ENCODE data around the gene ABHD4. TPM values are rescaled to one million over a fixed set of nuclear protein-coding genes. Genes with fewer than 3 reads are reported as not detected.
A peak's percentile ranks its signal among the peaks of the same experiment; 100 is the strongest.

The ABHD4 gene
- total RNA-seq, 6 experiments from 2014 or later, result 12.7 to 38.1 (median 18.5) TPM

DNA sequence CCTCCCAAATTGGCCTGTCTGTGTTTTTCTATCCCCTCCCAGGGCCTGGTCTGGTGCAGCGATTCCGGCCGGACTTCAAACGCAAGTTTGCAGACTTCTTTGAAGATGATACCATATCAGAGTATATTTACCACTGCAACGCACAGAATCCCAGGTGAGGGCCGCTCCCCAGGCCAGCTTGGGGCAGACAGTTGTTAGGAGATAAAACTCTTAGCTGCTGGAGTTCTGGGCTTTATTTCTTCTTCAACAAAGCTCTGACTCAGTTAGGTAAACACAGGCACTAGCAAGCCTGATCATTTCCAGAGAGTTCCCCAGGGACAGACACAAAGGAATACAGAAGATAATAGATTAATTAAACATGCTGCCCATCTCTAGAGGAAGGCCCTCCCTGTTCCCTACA lies 8.3 kb downstream of the ABHD4 start:
- Histone ChIP-seq H3K36me3 (peaks cover 0 to 100% (median 47%) of the 10 kb centered on the region in 4 donors), H3K27me3 (no peaks in the 10 kb centered on the region), H3K27ac (no peak overlapping the region), H3K4me3 (no peak overlapping the region), H3K9me3 (no peaks in the 10 kb centered on the region), H3K4me1 (no peaks in the 10 kb centered on the region)
- TF ChIP-seq POLR2A (IDR thresholded peaks at IDR 0.05), result no peak
- TF ChIP-seq, protein P1, sequence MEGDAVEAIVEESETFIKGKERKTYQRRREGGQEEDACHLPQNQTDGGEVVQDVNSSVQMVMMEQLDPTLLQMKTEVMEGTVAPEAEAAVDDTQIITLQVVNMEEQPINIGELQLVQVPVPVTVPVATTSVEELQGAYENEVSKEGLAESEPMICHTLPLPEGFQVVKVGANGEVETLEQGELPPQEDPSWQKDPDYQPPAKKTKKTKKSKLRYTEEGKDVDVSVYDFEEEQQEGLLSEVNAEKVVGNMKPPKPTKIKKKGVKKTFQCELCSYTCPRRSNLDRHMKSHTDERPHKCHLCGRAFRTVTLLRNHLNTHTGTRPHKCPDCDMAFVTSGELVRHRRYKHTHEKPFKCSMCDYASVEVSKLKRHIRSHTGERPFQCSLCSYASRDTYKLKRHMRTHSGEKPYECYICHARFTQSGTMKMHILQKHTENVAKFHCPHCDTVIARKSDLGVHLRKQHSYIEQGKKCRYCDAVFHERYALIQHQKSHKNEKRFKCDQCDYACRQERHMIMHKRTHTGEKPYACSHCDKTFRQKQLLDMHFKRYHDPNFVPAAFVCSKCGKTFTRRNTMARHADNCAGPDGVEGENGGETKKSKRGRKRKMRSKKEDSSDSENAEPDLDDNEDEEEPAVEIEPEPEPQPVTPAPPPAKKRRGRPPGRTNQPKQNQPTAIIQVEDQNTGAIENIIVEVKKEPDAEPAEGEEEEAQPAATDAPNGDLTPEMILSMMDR (IDR thresholded peaks at IDR 0.05), result no peak
- no CpG with 5 or more reads among the region's 6 CpGs for whole genome bisulfite sequencing (ENCODE audit: insufficient coverage, low coverage, low lambda C conversion rate, missing lambda C conversion rate)
- intact Hi-C loops (cut with DNase I), result no loop called here
- DNase-seq (no peak), ATAC-seq (peak in 1 of 4 donors; percentile 49)

DNA sequence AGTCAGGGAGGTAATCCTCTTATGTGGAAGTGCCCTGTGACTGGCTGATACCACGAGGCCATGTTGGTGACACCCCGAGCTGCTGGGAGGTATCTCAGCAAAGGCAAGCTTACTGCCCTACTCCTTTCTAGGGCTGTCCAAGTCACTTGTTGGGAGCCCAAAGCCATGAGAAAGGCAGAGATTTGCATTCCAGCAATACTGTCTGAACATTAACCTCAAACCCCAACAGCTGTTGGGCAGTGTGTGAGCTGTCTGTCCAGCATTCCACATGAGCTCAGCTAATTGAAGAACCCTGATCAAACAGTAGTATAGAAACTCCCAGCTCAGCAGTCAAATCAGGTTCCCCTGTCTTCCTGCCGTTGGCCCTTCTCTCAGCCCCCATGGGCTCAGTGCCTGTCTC lies 9.2 kb downstream of the ABHD4 start:
- TF ChIP-seq, protein P1 (IDR thresholded peaks at IDR 0.05), result no peak
- no peak for TF ChIP-seq POLR2A (IDR thresholded peaks at IDR 0.05)
- ATAC-seq (no peak), DNase-seq (no peak)
- intact Hi-C loops (cut with DNase I), result no loop called here
- no peaks in the 10 kb centered on the region for H3K9me3 ChIP-seq
- H3K4me1 ChIP-seq, result no peaks in the 10 kb centered on the region
- no peaks in the 10 kb centered on the region for H3K27me3 ChIP-seq
- WGBS (ENCODE audit: insufficient coverage, low coverage, low lambda C conversion rate, missing lambda C conversion rate), result no CpG with 5 or more reads among the region's 3 CpGs
- H3K4me3 ChIP-seq, result no peak overlapping the region
- H3K36me3 ChIP-seq, result peaks cover 0 to 99% (median 43%) of the 10 kb centered on the region in 4 donors
- no peak overlapping the region for H3K27ac ChIP-seq

DNA sequence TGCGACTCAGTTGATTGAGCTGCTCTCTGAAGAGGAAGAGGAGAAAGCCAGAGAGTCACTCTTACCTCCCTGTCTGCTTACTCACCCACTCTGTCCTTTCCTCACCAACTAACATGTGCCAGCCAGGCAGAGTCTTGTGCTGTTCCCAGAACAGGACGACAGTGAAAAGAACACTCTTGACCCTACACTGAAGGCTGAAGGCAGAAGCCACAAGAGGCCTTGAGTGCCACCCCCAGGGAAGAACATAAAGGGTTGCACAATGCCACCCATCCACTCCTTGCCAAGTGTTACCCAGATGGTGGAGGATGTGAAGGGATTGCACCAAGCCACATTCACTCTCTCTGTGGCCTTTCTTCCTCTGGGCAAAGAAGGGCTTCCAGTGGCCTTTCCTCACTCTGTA lies 12.8 kb downstream of the ABHD4 start:
- TF ChIP-seq POLR2A (IDR thresholded peaks at IDR 0.05), result no peak
- TF ChIP-seq, protein P1 (IDR thresholded peaks at IDR 0.05), result no peak
- H3K4me3 ChIP-seq, result no peak overlapping the region
- DNase-seq, result no peak
- H3K9me3 ChIP-seq, result no peaks in the 10 kb centered on the region
- H3K27me3 ChIP-seq, result no peaks in the 10 kb centered on the region
- peaks cover 0 to 62% (median 26%) of the 10 kb centered on the region in 4 donors for H3K36me3 ChIP-seq
- H3K4me1 ChIP-seq, result peaks cover 0 to 8% (median 0%) of the 10 kb centered on the region in 4 donors
- 100% methylated on average over 1 of the region's 2 CpGs for WGBS (ENCODE audit: insufficient coverage, low coverage, low lambda C conversion rate, missing lambda C conversion rate)
- intact Hi-C loops (cut with DNase I), result no loop called here
- ATAC-seq, result no peak
- no peak overlapping the region for H3K27ac ChIP-seq

GRCh38 chr14:22613106-22613695 lies 15.1 kb downstream of the ABHD4 start:
- Histone ChIP-seq H3K27ac (no peak overlapping the region), H3K36me3 (peaks cover 0 to 39% (median 17%) of the 10 kb centered on the region in 4 donors), H3K27me3 (no peaks in the 10 kb centered on the region), H3K9me3 (no peaks in the 10 kb centered on the region), H3K4me3 (no peak overlapping the region), H3K4me1 (peaks cover 0 to 8% (median 0%) of the 10 kb centered on the region in 4 donors)
- DNase-seq (no peak), ATAC-seq (peak in 1 of 4 donors; percentile 30)
- no peak for TF ChIP-seq POLR2A (IDR thresholded peaks at IDR 0.05)
- TF ChIP-seq, protein P1 (IDR thresholded peaks at IDR 0.05), result no peak
- intact Hi-C loops (cut with DNase I), result no loop called here
- 69% methylated on average over 2 of the region's 2 CpGs for WGBS (ENCODE audit: insufficient coverage, low coverage, low lambda C conversion rate, missing lambda C conversion rate)
